AG10803 (cell line): ENCODE results near the gene EN1.

Source experiments
- DNase-seq: peaks from one replicate; pipeline ENCODE4 v3.0.0; 2010; ENCODE audit warnings: low read depth
- H3K4me3 ChIP-seq: 2 replicates; pipeline ENCODE4 v1.5.1; 2011; ENCODE audit warnings: mild to moderate bottlenecking, low read length, control low read depth
- TF ChIP-seq, protein P1 (sequence below): conservative IDR thresholded peaks from 2 replicates; pipeline ENCODE4 v1.5.1; 2011; ENCODE audit warnings: mild to moderate bottlenecking, low read length, control low read depth, inconsistent platforms

The EN1 gene

GRCh38 chr2:118850901-118851415, 3.5 kb upstream of the EN1 start:
- TF ChIP-seq, protein P1, sequence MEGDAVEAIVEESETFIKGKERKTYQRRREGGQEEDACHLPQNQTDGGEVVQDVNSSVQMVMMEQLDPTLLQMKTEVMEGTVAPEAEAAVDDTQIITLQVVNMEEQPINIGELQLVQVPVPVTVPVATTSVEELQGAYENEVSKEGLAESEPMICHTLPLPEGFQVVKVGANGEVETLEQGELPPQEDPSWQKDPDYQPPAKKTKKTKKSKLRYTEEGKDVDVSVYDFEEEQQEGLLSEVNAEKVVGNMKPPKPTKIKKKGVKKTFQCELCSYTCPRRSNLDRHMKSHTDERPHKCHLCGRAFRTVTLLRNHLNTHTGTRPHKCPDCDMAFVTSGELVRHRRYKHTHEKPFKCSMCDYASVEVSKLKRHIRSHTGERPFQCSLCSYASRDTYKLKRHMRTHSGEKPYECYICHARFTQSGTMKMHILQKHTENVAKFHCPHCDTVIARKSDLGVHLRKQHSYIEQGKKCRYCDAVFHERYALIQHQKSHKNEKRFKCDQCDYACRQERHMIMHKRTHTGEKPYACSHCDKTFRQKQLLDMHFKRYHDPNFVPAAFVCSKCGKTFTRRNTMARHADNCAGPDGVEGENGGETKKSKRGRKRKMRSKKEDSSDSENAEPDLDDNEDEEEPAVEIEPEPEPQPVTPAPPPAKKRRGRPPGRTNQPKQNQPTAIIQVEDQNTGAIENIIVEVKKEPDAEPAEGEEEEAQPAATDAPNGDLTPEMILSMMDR: no peak

GRCh38 chr2:118850168-118850900, 2.9 kb upstream of the EN1 start:
- TF ChIP-seq, protein P1: no peak
- no peak overlapping the region for H3K4me3 ChIP-seq
- DNase-seq: no peak

More at GRCh38 chr2:118850901-118851415, 3.5 kb upstream of the EN1 start:
- H3K4me3 ChIP-seq: no peak overlapping the region
- DNase-seq: no peak

DNA sequence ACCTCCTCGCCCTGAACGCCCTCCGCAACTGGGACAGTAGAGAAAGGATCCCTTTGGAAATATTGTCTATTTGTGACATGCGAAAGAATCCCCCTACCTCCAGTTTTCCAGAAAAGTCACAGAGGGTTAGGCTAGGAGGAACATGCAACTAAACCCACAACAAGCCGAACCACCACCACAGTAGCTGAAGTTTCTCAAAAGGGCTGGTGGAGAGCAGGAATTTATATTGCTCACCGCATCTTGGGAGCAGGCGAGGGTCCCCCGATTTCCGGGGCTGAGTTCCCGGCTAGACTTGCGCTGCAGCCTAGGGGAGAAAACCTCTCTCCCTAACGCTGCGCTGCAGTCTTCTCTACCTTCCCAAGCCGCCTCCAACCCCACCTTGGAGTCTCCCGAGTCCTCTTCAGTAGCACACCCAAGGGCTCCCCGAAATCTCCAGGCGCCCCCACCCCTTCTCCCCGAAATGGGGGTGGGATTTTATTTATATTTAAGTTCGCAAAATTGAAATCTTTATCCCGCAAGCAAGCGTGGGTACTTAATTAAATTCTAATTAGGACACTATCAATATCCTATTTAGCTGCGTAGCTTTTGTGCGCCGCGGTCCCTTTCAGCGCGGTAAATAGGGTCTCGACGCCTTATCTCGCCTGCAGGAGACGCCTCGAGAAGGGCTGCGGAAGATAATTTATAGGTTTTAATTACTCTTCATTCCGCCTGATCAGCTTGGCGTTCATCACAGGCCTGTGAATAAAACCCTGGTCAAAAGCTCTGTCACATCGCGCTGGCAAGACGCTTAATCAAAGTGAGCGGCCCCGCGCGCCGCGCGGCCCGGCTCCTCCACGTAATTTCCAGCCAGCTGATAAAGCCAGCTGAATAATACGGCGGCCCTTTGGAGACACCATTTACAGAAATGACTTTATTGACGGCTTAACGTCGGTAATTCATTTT, 2.0 kb upstream of the EN1 start:
- DNase-seq: no peak
- H3K4me3 ChIP-seq: no peak overlapping the region
- TF ChIP-seq, protein P1: no peak

DNA sequence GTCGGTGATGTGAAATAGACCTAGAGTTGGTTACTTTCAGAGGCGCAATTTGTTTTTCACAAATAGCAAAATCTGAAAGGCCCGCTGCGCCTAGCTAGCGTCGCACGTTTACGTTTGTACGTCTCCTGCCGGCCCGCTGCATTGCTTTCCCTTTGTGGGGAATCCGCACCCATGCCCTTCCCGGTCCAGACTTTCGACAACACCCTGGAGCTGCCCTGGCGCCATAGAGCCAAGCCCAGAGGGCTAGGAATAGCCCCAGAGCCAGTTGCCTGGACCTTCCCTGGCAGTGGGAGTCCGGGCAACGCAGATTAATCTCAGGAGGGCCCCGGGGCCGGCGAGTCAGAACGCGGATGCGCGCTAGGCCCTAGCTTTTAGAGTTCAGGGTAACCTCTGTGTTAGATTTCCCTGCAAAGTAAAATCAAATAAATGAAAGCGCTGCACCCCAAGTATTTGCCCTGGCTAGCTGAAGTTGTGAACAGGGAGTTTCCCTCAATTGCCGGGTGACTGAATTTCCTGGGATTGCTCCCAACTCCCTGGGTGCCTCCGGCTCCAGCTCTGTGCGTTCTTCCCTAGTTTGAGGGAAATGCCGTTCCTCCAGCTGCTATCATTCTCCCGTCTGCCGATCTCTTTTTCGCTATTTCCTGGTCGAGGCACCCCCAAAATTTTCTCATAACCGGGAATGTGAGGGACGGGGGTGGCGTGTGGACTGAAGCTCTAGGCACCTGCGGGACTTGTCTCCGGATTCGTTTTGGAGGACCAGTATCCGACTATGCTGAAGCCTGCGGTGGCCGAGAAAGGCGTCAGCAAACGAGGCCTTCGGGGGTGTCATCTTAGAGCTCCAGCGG, 1.2 kb upstream of the EN1 start:
- TF ChIP-seq, protein P1: no peak
- H3K4me3 ChIP-seq: peak overlapping the region; percentile 62
- no peak for DNase-seq

GRCh38 chr2:118847762-118848172, 319 bp upstream of the EN1 start:
- H3K4me3 ChIP-seq: peak overlapping the region; percentile 71
- peak; percentile 96 for DNase-seq
- TF ChIP-seq, protein P1: no peak

- peak; percentile 52 for DNase-seq
- peak overlapping the region; percentile 71 for H3K4me3 ChIP-seq
- TF ChIP-seq, protein P1: no peak; the same call in 1 of the 2 replicates
Observed at GRCh38 chr2:118846442-118846952, 951 bp downstream of the EN1 start.
